WTC11 (cell line): ENCODE data around the gene CATSPERZ. TPM values are rescaled to one million over a fixed set of nuclear protein-coding genes. Genes with fewer than 3 reads are reported as not detected.

Experiments used
- AFF4 ChIP-seq: sonication (generic); formaldehyde crosslinking; IDR thresholded peaks from 2 replicates; pipeline ENCODE4 v1.8.1; 2023; ENCODE audit warnings: mild to moderate bottlenecking, missing genetic modification reagents, borderline replicate concordance
- ARID4B ChIP-seq: sonication (generic); formaldehyde crosslinking; IDR thresholded peaks from 2 replicates; pipeline ENCODE4 v1.8.0; 2023; ENCODE audit warnings: missing genetic modification reagents, mild to moderate bottlenecking, borderline replicate concordance
- E2F1 ChIP-seq: sonication (generic); formaldehyde crosslinking; IDR thresholded peaks from 2 replicates; pipeline ENCODE4 v1.8.0; 2022; ENCODE audit warnings: mild to moderate bottlenecking, missing genetic modification reagents
- ESRRA ChIP-seq: sonication (generic); formaldehyde crosslinking; IDR thresholded peaks from 2 replicates; pipeline ENCODE4 v1.8.1; 2022; ENCODE audit warnings: mild to moderate bottlenecking, missing genetic modification reagents, borderline replicate concordance
- FOXP4 ChIP-seq: sonication (generic); formaldehyde crosslinking; IDR thresholded peaks from 2 replicates; pipeline ENCODE4 v1.8.0; 2022; ENCODE audit warnings: mild to moderate bottlenecking, missing genetic modification reagents
- GABPB1 ChIP-seq: sonication (generic); formaldehyde crosslinking; IDR thresholded peaks from 2 replicates; pipeline ENCODE4 v1.8.1; 2023; ENCODE audit warnings: mild to moderate bottlenecking, missing genetic modification reagents
- GRHL2 ChIP-seq: fragments of 250-450 bp; sonication (Bioruptor Pico); IDR thresholded peaks from 2 replicates; pipeline ENCODE4 v1.8.0; 2022; ENCODE audit warnings: mild to moderate bottlenecking, moderate library complexity; ENCODE audit not compliant: insufficient replicate concordance, severe bottlenecking
- IRF1 ChIP-seq: sonication (generic); formaldehyde crosslinking; IDR thresholded peaks from 2 replicates; pipeline ENCODE4 v1.8.0; 2023; ENCODE audit warnings: missing genetic modification reagents
- KAT7 ChIP-seq: sonication (generic); formaldehyde crosslinking; IDR thresholded peaks from 2 replicates; pipeline ENCODE4 v1.8.1; 2023; ENCODE audit warnings: missing genetic modification reagents, mild to moderate bottlenecking, borderline replicate concordance
- MLX ChIP-seq: sonication (generic); formaldehyde crosslinking; IDR thresholded peaks from 2 replicates; pipeline ENCODE4 v1.8.1; 2023; ENCODE audit warnings: mild to moderate bottlenecking, missing genetic modification reagents, moderate library complexity
- MXD4 ChIP-seq: fragments of 250-450 bp; sonication (Bioruptor Pico); IDR thresholded peaks from 2 replicates; pipeline ENCODE4 v1.8.0; 2021; ENCODE audit warnings: mild to moderate bottlenecking, moderate library complexity, borderline replicate concordance
- NFATC4 ChIP-seq: fragments of 250-450 bp; sonication (Bioruptor Pico); IDR thresholded peaks from 2 replicates; pipeline ENCODE4 v1.9.0; 2021; ENCODE audit warnings: mild to moderate bottlenecking
- NR1H2 ChIP-seq: sonication (generic); formaldehyde crosslinking; IDR thresholded peaks from 2 replicates; pipeline ENCODE4 v1.9.0; 2021; ENCODE audit warnings: mild to moderate bottlenecking, moderate library complexity, missing genetic modification reagents
- OVOL2 ChIP-seq: fragments of 250-450 bp; sonication (Bioruptor Pico); IDR thresholded peaks from 2 replicates; pipeline ENCODE4 v1.9.0; 2021; ENCODE audit warnings: mild to moderate bottlenecking, borderline replicate concordance
- PREB ChIP-seq: sonication (generic); formaldehyde crosslinking; IDR thresholded peaks from 2 replicates; pipeline ENCODE4 v1.8.1; 2022; ENCODE audit warnings: mild to moderate bottlenecking, missing genetic modification reagents, moderate library complexity, borderline replicate concordance
- RORB ChIP-seq: fragments of 250-450 bp; sonication (Bioruptor Pico); IDR thresholded peaks from 2 replicates; pipeline ENCODE4 v1.9.0; 2021; ENCODE audit warnings: mild to moderate bottlenecking
- SMAD4 ChIP-seq: sonication (generic); formaldehyde crosslinking; IDR thresholded peaks from 2 replicates; pipeline ENCODE4 v1.8.0; 2022; ENCODE audit warnings: mild to moderate bottlenecking, missing genetic modification reagents
- TP53 ChIP-seq: sonication (generic); formaldehyde crosslinking; IDR thresholded peaks from 2 replicates; pipeline ENCODE4 v1.8.1; 2023; ENCODE audit warnings: mild to moderate bottlenecking, missing genetic modification reagents
- ZBTB43 ChIP-seq: sonication (generic); formaldehyde crosslinking; IDR thresholded peaks from 2 replicates; pipeline ENCODE4 v1.8.1; 2023; ENCODE audit warnings: mild to moderate bottlenecking, missing genetic modification reagents
- ZMAT4 ChIP-seq: fragments of 250-450 bp; sonication (Bioruptor Pico); IDR thresholded peaks from 2 replicates; pipeline ENCODE4 v1.9.0; 2021; ENCODE audit warnings: mild to moderate bottlenecking
- ZNF121 ChIP-seq: sonication (generic); formaldehyde crosslinking; IDR thresholded peaks from 2 replicates; pipeline ENCODE4 v1.8.0; 2023; ENCODE audit warnings: missing genetic modification reagents
- ZNF232 ChIP-seq: sonication (generic); formaldehyde crosslinking; IDR thresholded peaks from 2 replicates; pipeline ENCODE4 v1.8.0; 2022; ENCODE audit warnings: mild to moderate bottlenecking, missing genetic modification reagents
- ZNF671 ChIP-seq: fragments of 250-450 bp; sonication (Bioruptor Pico); IDR thresholded peaks from 2 replicates; pipeline ENCODE4 v1.8.0; 2021; ENCODE audit warnings: mild to moderate bottlenecking
- total RNA-seq: library from RNA; stranded (reverse); gene quantifications from 3 replicates; pipeline ENCODE4 v1.2.3, GENCODE V29; 2021

CATSPERZ gene
- total RNA-seq, 1 experiment from 2014 or later: 2.5 TPM

GRCh38 chr11:64304316-64305072, 4.3 kb downstream of the CATSPERZ start (continued):
- TF ChIP-seq MXD4 (CRISPR knock-in tag): no peak
- TF ChIP-seq OVOL2 (CRISPR knock-in tag): no peak
- no peak for TF ChIP-seq GABPB1 (CRISPR knock-in tag)
- TF ChIP-seq FOXP4 (CRISPR knock-in tag): no peak
- TF ChIP-seq AFF4 (CRISPR knock-in tag): no peak
- no peak for TF ChIP-seq NFATC4 (CRISPR knock-in tag)
- no peak for TF ChIP-seq ZBTB43 (CRISPR knock-in tag)
- TF ChIP-seq ZNF121 (CRISPR knock-in tag): no peak
- no peak for TF ChIP-seq IRF1 (CRISPR knock-in tag)
- TF ChIP-seq ZMAT4 (CRISPR knock-in tag): no peak
- no peak for TF ChIP-seq RORB (CRISPR knock-in tag)
- TF ChIP-seq PREB (CRISPR knock-in tag): no peak
- no peak for TF ChIP-seq TP53 (CRISPR knock-in tag)
- TF ChIP-seq SMAD4 (CRISPR knock-in tag): no peak
- no peak for TF ChIP-seq ARID4B (CRISPR knock-in tag)
- TF ChIP-seq ZNF671 (CRISPR knock-in tag): no peak
- peak; percentile 60; the same call in 1 of the 2 replicates for TF ChIP-seq ZNF232 (CRISPR knock-in tag)
- peak; percentile 100 for TF ChIP-seq ESRRA (CRISPR knock-in tag)
- TF ChIP-seq E2F1: no peak
- no peak for TF ChIP-seq NR1H2 (CRISPR knock-in tag)
- no peak for TF ChIP-seq GRHL2 (CRISPR knock-in tag)
- no peak for TF ChIP-seq KAT7 (CRISPR knock-in tag)
- TF ChIP-seq MLX: no peak
